Sigmoid colon (tissue), 4 donors: ENCODE measurements around the gene SH2D2A.

Experiments
- CTCF ChIP-seq, 4 experiments: fragments of 450-650 bp in 3 of 4; fragments of 200-600 bp in 1 of 4; IDR thresholded peaks; one replicate each; pipeline ENCODE4 v1.5.1; 2016 to 2019; ENCODE audit warnings: antibody characterized with exemption in 4 of 4, mild to moderate bottlenecking in 3 of 4, moderate library complexity in 2 of 4
- EP300 ChIP-seq, 4 donors: sonication (generic); formaldehyde crosslinking; IDR thresholded peaks; one replicate each; pipeline ENCODE4 v1.6.1; 2017; ENCODE audit warnings: antibody characterized with exemption in 4 of 4
- POLR2AphosphoS5 ChIP-seq, 4 donors: sonication (generic); formaldehyde crosslinking; IDR thresholded peaks; one replicate each; pipeline ENCODE4 v1.6.1; 2017; ENCODE audit warnings: antibody characterized with exemption in 4 of 4

- TF ChIP-seq EP300 (IDR thresholded peaks at IDR 0.05) (no peak), CTCF (IDR thresholded peaks at IDR 0.05) (no peak), POLR2AphosphoS5 (IDR thresholded peaks at IDR 0.05) (no peak)
These were observed 39.7 kb downstream of the SH2D2A start for GRCh38 chr1:156776942-156777341.
